ENCODE measurements around the gene SPECC1L.

SPECC1L gene

DNA sequence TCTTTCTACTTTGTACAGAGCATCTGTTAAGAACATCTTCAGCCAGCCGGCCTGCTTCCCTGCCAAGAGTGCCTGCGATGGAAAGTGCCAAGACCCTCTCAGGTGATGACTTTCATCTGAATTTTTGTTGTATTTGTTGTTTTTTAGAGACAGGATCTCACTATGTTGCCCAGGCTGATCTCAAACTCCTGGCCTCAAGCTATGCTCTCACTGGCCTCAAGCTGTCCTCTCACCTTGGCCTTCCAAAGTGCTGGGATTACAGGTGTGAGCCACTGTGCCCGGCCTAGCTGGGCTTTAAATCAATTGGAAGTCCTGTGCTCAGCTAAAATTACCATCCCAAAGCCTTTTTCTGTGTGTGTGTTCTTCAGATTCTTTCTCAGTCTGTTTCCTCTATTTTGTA, 92.6 kb downstream of the SPECC1L start:
- no peak for DNase-seq

DNA sequence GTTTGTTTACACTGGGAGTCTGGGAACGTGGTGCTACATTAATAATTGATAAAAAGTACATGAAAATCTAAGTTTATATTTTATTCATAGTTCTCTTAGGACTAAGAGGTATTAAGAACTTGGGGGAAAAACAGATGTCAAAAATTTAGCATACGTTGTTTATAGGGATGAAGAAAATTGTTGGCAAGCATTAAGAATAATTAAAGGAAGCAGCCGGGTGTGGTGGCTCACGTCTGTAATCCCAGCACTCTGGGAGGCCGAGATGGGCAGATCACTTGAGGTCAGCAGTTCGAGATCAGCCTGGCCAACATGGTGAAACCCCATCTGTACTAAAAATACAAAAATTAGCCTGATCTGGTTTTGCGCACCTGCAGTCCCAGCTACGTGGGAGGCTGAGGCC, 96.1 kb downstream of the SPECC1L start:
- no peak for DNase-seq

DNA sequence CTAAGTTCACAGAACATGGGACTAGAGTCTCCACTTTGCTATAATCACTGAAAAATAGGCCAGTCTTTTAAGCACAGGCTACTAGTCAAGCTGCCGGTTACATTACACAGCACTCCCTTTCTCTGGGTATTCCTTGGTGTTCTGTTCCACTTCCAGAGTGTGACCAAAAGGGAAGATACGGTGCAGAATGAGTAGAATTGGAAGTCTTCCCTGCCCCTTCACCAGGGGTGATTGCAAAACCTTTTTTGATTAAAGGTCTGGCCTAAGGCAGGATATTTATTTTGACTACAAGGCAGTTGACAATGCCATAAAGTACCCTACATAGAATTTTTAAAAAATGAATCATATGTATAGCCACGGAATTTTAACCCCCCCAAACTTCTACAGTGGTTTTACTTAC, 97.2 kb downstream of the SPECC1L start:
- DNase-seq = no peak

DNA sequence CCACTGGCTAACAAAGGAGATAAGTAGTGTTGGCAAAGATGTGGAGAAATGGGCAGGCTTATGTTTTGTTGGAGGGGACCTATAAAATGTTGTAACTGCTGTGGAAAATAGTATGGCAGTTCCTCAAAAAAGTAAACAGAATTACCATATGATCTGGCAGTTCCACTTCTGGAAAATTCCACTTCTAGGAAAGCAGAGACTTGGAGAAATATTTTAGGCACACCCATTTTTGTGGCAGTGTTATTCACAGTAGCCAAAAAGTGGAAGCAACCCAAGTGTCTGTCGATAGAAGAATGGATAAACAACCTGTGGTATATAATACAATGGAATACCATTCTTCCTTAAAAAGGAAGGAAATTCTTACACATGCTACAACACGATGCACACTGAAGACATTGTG, 99.8 kb downstream of the SPECC1L start:
- DNase-seq = no peak

DNA sequence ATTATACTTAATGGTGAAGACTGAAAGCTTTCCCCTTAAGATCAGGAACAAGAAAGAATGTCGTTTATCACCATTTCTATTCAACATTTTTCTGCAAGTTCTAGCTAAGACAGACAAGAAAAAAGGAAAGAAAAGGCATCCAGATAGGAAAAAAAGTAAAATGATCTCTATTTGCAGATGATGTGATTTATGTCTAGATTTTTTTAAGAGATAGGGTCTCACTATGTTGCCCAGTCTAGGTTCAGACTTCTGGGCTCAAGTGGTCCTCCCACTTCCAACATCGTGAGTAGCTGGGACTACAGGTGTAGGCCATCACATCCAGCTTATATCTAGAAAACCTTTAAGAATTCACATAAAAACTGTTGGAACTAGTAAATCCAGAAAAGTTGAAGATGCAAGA, 105.4 kb downstream of the SPECC1L start:
- no peak for DNase-seq

DNA sequence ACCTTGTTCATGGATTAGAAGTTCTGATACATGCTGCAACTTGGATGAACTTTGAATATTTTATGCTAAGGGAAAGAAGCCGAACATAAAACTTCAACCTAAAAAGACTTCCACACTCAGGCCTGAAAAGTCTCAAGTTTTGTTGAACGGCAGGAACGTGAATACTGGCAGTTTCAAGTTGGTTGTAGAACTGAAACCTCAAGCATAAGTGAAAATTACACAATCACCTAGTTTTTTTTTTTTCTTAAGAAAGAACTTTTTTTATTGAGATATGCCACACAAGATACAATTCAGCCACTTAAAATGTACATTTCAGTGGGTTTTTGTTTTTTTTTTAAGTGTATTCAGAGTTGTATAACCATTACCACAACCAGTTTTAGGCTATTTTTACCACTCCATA, 106.0 kb downstream of the SPECC1L start:
- DNase-seq = no peak

DNA sequence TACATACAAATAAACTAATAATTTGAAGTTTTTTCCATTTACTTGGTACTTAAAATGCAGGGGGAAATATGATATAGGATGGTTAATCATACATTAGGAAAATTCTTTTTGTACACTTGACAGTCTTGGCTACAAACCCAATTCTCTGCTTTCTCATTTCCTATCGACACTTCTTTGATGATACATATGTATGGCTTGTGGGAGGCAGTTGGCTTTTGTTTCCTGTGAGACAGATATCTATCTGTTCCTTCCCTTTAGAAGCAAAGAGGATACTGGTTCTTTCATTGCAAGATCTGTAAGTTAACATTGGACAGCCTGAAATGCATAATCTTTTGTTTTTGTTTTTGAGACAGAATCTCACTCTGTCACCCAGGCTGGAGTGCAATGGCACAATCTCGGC, 108.9 kb downstream of the SPECC1L start:
- no peak for DNase-seq

DNA sequence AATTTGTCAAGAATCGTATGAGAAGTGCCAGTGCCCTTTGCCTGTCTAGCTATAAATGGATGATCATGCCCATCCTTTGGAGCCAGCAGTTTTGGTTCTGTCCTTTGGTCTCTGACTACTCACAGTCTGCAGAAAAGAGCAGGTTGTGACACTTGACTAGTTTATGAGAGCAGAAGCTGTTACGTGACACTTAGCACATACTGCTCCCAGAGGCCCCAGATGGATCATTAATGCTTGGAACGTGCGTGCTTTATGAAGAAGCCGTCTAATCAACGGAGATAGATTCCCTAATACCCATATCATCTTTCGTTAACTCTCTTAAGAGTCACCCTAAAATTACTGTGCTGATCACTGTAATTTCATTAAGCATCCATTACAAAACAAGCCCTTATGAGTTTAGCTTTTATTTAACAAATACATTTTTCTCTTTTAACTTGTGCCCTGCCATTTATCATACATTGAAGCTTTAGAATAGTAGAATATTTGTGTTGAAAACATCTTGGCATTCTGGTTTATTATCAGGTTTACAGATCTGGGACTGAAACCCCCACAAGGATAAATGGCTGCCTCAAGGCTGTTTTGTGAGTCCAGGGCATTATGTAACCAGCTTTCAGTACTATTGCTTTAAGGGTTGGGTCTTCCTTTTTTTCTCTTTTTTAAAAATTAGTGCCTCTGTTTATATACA, 109.7 kb downstream of the SPECC1L start:
- no peak for DNase-seq

DNA sequence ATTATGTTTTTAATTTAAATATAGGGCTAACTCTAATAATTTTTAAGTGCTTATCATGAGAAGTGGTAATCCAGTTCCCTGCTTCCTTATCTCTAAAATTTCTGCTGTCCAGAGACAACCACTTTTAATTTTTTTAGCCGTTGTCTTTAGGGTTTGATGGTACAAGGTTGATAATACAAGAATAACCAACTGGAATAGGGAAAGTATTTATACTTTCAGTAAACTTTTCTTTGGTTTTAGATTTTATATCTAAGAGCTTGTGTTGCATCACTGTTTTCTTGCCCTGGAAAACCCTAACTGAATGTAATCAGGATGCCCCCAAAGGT, 110.2 kb downstream of the SPECC1L start:
- DNase-seq = no peak

DNA sequence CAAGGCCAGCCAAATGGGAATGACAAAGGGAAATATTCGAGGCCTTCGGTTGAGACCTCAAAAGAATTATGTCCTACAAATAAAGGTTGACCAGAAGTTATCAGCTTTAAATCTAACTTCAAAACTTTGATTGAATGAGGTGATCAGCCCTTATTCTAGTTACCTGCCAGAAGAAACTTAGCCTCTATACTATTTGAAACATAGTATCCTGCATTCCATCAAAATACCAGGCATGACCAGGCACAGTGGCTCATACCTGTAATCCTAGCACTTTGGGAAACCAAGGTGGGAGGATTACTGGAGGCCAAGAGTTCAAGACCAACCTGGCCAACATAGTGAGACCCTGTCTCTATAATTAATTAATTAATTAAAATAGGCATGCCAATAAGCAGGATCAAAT, 112.4 kb downstream of the SPECC1L start:
- no peak for DNase-seq

DNA sequence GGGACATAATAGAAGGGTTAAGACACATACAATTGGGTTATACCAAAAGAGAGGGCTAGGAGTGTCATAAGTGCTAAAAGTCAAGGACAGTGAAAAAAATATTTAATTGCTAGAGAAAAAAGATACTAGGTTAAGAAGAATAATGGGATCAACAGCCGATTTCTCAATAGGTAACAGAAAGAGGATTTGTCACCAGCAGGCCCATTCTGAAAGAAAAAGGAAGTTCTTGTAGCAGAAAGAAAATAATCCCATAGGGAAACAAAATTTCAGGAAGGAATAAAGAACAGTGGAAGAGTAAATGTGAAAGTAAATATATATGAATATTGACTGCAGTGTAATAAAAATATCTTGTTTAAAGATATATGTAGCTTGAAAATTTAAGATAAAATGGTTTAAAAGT, 113.5 kb downstream of the SPECC1L start:
- DNase-seq = no peak

DNA sequence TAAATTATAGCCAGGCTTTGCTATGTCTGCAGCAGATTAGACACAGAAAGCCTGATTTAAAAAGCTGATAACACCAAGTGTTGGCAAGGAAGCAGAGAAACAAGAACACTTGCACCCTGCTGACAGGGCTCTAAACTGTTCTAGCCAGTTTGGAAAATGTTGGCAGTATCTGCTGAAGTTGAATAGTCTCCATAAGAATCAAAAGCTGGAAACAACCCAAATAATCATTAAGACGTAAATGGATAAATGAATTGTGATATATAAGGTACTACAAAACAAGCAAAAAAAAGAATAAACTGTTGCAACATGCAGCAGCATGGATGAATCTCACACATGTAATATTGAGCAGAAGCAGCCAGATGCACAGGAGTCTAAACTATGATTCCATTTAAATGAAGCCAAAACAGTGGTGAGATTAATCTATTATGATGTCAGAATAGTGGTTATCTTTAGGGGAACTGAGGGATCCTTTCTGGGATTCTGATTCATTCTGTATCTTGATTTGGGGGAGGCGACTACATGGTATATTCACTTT, 116.4 kb downstream of the SPECC1L start:
- no peak for DNase-seq

DNA sequence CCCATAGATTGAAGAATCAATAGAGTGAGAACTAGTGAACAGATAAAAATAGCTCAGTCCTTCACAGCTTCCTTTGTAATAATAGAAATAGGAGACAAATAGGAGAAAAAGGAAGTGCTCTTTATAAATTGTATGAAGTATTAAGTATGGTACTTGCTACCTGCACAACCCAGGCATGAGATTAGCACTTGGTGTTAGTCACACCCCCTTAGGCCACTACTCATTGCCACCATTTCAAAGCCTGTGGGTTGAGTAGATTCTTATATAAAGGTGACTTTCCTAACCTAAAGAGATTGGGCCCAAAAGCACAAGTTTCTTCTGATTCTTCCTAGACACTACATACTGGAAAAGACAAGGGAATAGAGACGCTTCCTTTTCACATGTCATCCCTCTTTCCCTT, 119.0 kb downstream of the SPECC1L start:
- no peak for DNase-seq

DNA sequence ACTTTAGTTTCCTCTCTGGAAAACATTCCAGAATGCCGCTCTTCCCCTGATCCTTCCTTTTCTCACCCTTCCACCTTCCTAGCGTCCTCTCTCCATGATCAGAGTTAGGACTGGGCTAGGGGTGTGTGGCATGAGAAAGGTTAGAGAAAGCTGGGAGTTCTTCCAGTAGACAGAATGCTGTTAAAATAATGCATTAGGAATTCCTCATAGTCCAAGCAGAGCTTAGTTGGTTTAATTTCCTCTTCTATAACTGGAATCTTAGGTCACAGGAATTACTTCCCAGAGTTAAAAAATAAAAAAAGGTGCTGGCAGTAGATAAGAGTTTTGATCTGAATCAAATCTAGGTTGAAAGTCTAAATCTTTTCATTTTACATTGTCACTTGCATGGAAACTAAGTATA, 119.5 kb downstream of the SPECC1L start:
- no peak for DNase-seq

DNA sequence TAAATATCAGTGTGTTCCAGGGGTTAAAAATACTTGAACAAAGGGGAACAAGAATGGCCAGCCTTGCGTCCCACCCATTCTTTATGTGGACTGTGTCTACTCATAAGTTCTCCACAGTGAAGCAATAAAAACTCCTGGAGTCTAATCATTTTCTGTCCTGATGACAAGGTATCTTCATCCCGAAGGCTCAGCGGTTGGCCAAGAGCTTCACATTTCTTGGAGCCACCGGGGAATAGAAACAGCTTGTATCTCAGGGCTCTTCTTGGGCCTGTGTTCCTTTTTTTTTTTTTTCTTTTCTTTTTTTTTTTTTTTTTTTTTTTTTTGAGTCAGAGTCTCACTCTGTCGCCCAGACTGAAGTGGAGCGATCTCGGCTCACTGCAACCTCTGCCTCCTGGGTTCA, 119.9 kb downstream of the SPECC1L start:
- DNase-seq = no peak

DNA sequence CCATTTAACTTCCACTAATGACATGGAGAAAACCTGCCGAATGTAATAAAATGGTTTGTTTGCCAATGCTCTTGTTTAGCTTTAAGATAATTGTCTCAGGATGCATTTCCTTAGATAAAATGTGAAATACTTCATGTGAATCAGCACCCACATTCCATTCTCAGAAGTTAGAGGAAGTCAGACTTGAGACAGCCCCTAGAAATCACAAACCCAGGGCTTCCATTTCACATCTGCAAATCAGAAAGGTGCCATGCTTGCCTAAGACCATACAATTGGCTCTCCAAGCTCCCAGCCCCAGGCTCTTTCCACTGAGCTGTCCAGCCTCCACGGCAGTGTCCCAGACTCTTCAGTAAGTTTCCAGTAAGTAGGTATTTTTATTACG, 121.2 kb downstream of the SPECC1L start:
- DNase-seq = no peak

DNA sequence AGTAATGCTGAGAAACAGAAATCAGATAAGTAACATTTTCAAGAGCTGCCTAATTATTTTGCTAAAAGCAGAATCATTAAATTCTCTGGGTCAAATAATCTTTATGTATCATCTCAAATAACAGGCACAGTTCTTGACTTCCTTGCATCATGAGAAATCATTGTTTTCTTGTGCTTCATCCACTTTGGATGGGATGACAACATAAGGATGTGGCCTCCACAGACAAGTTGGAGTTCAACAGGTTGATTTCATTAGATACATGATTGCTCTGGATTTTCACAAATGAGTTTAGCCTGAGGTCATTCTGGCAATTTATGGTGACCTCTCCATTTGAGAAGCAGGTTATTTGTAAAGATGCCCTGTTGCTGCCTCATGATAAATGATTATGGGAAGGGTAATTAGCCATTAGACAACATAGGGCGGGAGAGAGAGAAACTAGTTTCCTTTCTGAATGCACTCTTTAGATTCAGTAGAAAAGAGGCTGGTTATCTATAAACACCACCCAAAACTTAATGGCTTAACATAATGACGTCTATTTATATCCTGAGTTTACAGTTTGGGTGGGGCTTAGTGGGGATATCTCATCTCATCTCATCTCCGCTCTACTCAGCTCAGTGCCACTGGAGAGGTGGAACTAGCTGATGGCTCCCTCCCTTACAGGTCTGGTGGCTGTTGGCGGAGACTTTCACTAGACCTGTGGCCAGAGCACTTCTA, 121.7 kb downstream of the SPECC1L start:
- no peak for DNase-seq

DNA sequence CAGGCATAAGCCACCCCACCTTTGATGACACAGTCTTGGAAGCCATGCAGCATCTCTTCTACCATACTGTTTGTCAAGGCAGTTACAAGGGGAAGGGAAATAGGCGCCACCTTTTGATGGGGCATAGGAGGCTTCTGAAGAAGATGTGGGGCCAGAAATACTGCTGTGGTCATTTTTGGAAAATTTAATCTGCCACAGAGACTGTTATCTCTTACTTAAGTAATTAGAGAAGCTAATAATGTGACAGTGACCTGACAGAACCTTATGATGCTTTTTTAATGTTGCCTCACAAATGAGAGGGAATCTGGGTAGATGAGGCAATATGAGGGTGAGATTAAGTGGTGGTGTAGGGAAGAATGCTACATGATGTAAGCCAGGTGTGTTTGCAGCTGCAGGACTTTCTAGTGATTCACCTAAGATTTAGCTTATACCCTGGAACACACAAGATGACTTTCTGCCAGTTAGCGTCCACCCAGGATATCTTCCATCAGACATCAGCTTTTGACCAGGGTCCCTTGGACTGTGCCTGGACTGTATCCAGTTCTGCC, 122.5 kb downstream of the SPECC1L start:
- no peak for DNase-seq

DNA sequence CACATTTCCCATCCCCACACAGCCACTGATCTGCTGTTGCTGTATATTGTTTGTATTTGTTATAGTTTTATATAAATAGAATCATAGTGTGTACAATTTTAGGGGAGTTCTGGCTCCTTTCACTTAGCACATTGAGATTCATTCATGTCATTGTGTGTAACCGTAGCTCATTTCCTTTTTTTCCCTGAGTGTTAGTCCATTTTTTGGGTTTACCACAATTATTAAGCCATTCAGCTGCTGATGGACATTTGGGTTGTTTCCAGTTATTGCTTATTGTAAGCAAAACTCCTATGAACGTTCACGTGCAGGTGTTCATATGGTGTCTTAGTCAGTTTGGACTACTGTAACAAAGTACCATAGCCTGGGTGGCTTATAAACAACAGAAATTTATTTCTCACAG, 123.2 kb downstream of the SPECC1L start:
- no peak for DNase-seq

DNA sequence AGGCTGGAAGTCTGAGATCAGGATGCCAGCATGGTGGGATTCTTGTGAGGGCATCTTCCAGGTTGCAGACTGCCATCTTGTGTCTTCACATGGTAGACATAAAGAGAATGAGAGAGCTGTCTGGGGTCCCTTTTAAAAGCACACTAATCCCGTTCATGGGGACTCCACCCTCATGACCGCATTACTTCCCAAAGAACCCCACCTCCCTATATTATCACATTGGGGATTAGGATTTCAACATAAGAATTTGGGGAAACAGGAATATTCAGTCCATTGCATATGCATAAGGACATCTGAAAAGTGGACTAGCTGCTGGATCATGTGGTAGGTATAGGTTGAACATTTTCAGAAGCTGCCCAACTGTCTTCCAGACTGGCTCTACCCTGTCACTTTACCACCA, 123.6 kb downstream of the SPECC1L start:
- no peak for DNase-seq

DNA sequence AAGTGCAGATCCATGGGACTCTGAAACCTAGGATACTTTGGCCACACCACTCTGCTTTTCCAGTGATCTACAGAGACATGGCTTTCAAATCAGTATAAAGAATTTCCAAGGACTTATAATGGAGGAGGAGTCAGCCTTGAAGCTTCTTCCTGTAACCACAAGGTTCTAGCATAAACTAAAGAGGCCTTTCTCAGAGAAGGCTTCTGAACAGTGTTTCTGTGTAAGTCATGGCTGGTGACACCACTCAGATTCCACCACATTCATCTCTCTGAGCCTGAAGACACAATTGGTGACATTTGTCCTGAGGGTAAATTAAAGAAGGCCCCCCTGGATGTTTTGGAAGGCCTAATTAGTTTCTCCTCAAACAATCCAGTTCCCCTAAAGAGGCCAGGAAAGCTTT, 127.8 kb downstream of the SPECC1L start:
- DNase-seq = no peak

DNA sequence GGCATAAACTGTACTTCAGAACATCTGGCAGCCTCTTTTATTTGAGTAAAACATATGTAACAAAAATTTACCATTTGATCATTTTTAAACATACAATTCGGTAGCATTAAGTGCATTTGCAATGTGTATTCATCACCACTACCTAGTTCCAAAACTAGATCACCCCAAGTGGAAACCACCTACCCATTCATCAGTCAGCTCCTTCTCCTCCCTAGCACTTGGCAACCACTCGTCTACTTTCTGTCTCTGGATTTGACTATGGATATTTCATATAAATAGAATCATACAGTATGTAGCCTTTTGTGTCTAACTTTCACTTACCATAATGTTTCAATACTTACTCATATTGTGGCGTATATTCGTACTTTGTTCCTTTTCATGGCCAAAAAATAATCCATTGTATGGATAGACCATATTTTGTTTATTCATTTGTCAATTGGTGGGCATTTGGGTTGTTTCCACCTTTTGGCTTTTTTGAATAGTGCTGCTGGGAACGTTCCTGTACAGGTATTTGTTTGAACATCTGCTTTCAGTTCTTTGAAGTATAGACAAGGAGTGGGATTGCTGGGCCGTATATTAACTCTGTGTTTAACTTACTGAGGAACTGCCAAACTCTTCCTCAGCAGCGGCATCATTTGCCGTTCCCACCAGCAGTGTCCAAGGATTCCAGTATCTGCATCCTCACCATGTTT, 129.5 kb downstream of the SPECC1L start:
- no peak for DNase-seq

DNA sequence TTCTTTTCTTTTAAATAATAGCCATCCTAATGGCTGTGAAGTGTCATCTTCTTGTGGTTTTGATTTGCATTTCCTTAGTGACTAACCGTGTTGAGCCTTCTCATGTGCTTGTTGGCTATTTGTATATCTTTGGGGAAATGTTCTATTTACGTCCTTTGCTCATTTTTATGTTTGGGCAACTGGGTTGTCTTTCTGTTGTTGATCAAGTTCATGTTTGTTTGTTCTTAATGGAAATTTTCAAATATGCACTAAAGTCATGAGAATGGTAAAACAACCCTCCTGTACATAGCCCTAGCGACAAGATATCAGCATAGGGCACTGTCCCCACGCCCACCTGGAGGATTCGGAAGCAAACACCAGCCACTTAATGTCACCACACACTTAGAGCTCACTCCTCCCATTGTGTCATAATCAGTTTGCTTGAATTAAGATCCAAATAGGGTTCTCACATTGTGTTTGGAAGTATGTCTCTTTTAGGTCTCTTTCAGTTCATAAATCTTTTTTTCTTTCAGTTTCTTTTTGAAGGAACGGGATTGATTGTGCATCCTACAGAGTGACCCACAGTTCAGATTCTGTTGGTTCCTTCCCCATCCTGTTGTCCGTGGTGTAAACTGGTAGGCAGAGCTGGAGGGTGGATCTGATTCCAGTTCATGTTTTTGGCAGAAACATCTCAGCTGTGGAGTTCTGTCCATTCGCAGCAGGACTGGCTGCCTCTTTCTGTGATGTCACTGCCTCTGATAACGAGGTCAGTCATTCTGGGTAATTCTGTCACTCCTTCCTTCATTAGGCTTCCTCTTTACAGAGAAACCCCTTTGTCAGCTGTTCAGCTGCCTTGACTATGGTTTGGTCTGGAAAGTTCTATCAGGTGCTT, 130.3 kb downstream of the SPECC1L start:
- DNase-seq = no peak

Measured in stimulated activated CD4-positive, alpha-beta T cell treated with anti-CD3 and anti-CD28 coated beads, Interleukin-4, amount 100 ng/mL, for 4 hours (primary cell).